Bronchial epithelial cell (primary cell): ENCODE results near the gene APOL3. TPM values are rescaled to one million over a fixed set of nuclear protein-coding genes. Genes with fewer than 3 reads are reported as not detected.

ENCODE experiments used
- DNase-seq: peaks from one replicate; pipeline ENCODE4 v3.0.0-alpha.2; 2010; ENCODE audit warnings: low read depth
- FAIRE-seq: peaks from 2 replicates; lab custom pipeline; 2011; peaks lifted over from hg19 to GRCh38; lab: Jason Lieb, UNC
- H3K27me3 ChIP-seq: 2 replicates; pipeline ENCODE4 v1.5.1; 2011; ENCODE audit warnings: low read length; ENCODE audit not compliant: control insufficient read depth, insufficient read depth
- H3K36me3 ChIP-seq: 2 replicates; pipeline ENCODE4 v1.5.1; 2011; ENCODE audit warnings: low read length; ENCODE audit not compliant: control insufficient read depth, insufficient read depth
- H3K4me3 ChIP-seq: 2 replicates; pipeline ENCODE4 v1.5.1; 2011; ENCODE audit warnings: mild to moderate bottlenecking, low read depth, low read length, control low read depth
- total RNA-seq: library from RNA; depleted of rRNA; stranded (reverse); fragments of >200 nt; gene quantifications from 2 replicates; pipeline ENCODE4 v1.2.1, GENCODE V29; 2014
- TF ChIP-seq, protein P1 (sequence below): IDR thresholded peaks from 2 replicates; pipeline ENCODE4 v1.5.1; 2011; ENCODE audit warnings: mild to moderate bottlenecking, moderate library complexity, low read length, control low read depth, inconsistent platforms; ENCODE audit not compliant: insufficient read depth, severe bottlenecking

The APOL3 gene
- total RNA-seq, 1 donor from 2014 or later = not detected

DNA sequence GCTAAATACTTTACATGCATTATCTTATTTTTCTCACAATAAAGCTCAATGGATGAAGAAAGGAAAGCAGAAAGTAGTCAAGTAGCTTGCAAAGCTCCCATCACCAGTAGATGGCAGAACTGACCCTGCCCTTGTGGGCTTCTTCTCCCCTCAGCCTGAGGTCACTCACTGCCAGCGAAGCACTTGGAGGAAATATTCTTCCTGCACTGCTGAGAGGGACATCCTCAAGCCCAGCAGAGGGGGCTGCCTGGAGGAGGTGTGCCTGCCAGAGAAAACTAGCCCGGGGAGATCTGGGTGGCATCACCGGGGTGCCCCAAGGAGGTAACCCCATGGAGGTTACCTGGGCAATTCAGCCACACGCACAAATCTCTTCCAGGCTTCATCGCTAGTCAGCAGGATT, 34.4 kb upstream of the APOL3 start:
- FAIRE-seq (no peak), DNase-seq (peak; percentile 43)
- TF ChIP-seq, protein P1, sequence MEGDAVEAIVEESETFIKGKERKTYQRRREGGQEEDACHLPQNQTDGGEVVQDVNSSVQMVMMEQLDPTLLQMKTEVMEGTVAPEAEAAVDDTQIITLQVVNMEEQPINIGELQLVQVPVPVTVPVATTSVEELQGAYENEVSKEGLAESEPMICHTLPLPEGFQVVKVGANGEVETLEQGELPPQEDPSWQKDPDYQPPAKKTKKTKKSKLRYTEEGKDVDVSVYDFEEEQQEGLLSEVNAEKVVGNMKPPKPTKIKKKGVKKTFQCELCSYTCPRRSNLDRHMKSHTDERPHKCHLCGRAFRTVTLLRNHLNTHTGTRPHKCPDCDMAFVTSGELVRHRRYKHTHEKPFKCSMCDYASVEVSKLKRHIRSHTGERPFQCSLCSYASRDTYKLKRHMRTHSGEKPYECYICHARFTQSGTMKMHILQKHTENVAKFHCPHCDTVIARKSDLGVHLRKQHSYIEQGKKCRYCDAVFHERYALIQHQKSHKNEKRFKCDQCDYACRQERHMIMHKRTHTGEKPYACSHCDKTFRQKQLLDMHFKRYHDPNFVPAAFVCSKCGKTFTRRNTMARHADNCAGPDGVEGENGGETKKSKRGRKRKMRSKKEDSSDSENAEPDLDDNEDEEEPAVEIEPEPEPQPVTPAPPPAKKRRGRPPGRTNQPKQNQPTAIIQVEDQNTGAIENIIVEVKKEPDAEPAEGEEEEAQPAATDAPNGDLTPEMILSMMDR = peak; percentile 71

DNA sequence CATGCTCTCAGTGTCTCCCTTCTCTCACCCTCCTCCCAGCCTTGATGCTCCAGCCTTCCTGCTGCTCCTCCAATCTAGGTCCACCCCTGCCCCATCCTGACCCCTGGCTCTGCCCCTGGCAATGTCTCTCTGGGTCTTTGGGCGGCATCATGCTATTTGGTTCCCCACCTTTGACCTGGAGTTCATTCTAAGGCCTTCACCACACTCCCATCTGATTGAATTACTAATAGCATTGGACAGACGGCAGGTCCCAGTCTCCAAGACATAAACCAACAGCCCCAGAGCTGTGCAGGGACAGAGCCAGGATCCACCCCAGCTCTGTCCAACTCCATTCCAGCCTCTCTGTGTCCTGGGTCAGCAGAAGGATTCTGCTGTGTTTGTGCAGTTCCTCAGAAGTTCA, 33.8 kb upstream of the APOL3 start:
- H3K27me3 ChIP-seq = peaks cover 2% of the 10 kb centered on the region
- H3K4me3 ChIP-seq = no peak overlapping the region
- no peak for DNase-seq
- TF ChIP-seq, protein P1 = no peak
- FAIRE-seq = no peak
- H3K36me3 ChIP-seq = no peaks in the 10 kb centered on the region

More for the DNA sequence above, 34.4 kb upstream of the APOL3 start:
- no peaks in the 10 kb centered on the region for H3K36me3 ChIP-seq
- H3K27me3 ChIP-seq = peaks cover 2% of the 10 kb centered on the region
- no peak overlapping the region for H3K4me3 ChIP-seq

DNA sequence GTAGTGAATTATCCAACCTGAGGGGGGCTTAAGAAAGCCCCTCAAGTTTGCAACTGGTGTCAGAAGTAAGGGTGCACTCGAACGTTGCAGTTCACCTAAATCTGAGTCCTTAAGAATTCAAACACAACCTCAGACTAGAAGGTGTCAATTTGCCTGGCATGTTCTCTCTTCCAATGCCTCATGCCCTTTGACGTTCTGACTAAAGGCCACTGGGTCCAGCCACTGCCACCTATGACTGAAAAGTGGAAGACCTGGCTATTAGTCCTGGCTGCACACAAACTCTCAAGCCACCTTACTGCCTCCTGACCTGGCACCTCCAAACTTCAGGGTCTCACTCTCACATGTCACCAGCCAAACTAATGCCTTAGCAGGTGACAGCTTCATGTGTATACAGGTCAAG, 33.0 kb upstream of the APOL3 start:
- H3K4me3 ChIP-seq = no peak overlapping the region
- no peak for FAIRE-seq
- TF ChIP-seq, protein P1 = no peak
- H3K27me3 ChIP-seq = peaks cover 2% of the 10 kb centered on the region
- H3K36me3 ChIP-seq = no peaks in the 10 kb centered on the region
- DNase-seq = no peak

DNA sequence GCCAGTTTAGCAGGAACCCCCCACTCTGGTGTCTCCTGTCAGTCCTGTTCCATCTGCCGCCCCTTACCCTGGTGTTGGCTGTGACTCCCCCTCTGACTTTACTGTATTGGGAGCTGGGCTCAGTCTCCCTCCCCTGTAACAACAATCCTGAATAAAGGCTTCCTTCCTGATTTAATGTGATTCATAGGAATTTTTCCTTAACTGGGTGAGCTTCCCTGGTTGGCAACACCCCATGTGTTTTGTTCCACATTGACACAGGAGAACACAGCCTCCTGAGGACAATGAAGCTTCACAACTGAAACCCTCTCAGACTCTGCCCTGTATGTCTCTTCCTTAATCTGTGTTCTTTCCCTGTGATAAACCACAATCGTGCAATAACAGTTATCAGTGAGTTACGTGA, 32.6 kb upstream of the APOL3 start:
- no peaks in the 10 kb centered on the region for H3K36me3 ChIP-seq
- H3K27me3 ChIP-seq = peaks cover 3% of the 10 kb centered on the region
- TF ChIP-seq, protein P1 = no peak
- DNase-seq (no peak), FAIRE-seq (no peak)
- H3K4me3 ChIP-seq = no peak overlapping the region

DNA sequence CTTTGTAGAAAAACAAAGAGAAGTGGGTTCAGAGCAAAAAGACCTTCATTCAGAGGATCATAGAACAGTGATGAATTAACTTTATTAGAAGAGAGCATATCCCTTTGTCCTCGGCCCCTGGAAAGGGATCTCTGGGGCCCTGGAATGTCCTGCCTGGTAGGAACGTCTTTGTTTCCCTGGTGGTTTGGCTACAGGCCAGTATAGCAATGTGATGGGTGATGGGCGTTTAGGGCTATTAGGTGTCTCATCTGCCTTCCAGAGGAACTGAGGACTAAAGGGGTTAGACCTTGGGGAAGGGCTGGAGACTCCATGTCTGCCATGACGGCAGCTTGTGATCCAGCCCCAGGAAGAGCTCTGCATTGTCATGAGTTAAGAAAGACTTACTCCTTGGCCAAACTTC, 32.0 kb upstream of the APOL3 start:
- no peaks in the 10 kb centered on the region for H3K36me3 ChIP-seq
- H3K27me3 ChIP-seq = peaks cover 2% of the 10 kb centered on the region
- FAIRE-seq = no peak
- TF ChIP-seq, protein P1 = no peak
- no peak overlapping the region for H3K4me3 ChIP-seq
- no peak for DNase-seq
